ENCODE data around the gene ABCD3.
"Not testable (repeated sequence)": the region's sequence is repeated elsewhere in the genome, so short reads cannot be mapped to it uniquely, and the experiment has no call there.

Gene ABCD3

GRCh38 chr1:94418664-94419655, 771 bp downstream of the ABCD3 start:
- no peaks in the 10 kb centered on the region for H3K36me3 ChIP-seq (ENCODE audit: control insufficient read depth, insufficient read depth, low read length)
- H3K27ac ChIP-seq (ENCODE audit: low read depth, low read length), result peak overlapping the region; percentile 76
- peak overlapping the region; percentile 93 for H3K4me3 ChIP-seq (ENCODE audit: low read length)
- H3K9ac ChIP-seq (ENCODE audit: low read length), result peak overlapping the region; percentile 50
- H3K27me3 ChIP-seq (ENCODE audit: control insufficient read depth, insufficient read depth, low read length), result no peaks in the 10 kb centered on the region
- H3K4me1 ChIP-seq (ENCODE audit: control insufficient read depth, insufficient read depth, low read length), result peaks cover 10% of the 10 kb centered on the region

DNA sequence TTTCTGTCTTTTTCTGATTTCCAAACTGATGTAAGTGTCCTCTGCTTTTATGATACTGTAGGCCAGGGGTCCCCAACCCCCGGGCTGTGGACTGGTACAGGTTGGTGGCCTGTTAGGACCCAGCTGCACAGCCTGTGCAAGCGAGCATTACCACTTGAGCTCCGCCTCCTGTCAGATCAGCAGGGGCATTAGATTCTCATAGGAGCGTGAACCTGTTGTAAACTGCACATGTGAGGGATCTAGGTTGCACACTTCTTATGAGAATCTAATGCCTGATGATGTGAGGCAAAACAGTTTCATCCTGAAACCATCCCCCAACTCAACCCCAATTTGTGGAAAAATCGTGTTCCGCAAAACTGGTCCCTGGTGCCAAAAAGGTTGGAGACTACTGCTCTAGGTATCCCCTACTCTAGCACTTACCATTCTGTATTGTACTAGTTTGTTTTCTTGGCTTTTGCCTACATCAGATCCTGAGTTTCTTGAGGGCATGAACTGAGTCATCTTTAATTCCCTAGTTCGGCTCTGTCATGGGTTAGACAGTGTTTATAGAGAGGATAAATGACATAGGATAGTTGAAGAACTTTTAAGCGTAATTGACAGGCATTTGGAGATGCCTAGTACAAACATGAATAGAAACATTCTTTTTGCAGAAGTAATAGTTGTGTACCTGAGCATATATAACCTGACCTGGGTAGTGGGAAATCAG, 4.1 kb downstream of the ABCD3 start:
- H3K27ac ChIP-seq (ENCODE audit: low read depth, low read length), result no peak overlapping the region

GRCh38 chr1:94425821-94426484, 7.8 kb downstream of the ABCD3 start:
- H3K27ac ChIP-seq (ENCODE audit: low read depth, low read length), result no peak overlapping the region
- no peaks in the 10 kb centered on the region for H3K36me3 ChIP-seq (ENCODE audit: control insufficient read depth, insufficient read depth, low read length)
- no peak overlapping the region for H3K9ac ChIP-seq (ENCODE audit: low read length)
- H3K4me3 ChIP-seq (ENCODE audit: low read length), result no peak overlapping the region
- peaks cover 3% of the 10 kb centered on the region for H3K4me1 ChIP-seq (ENCODE audit: control insufficient read depth, insufficient read depth, low read length)
- no peaks in the 10 kb centered on the region for H3K27me3 ChIP-seq (ENCODE audit: control insufficient read depth, insufficient read depth, low read length)

More for the DNA sequence above, 4.1 kb downstream of the ABCD3 start:
- Histone ChIP-seq H3K4me3 (ENCODE audit: low read length) (no peak overlapping the region), H3K36me3 (ENCODE audit: control insufficient read depth, insufficient read depth, low read length) (no peaks in the 10 kb centered on the region), H3K9ac (ENCODE audit: low read length) (no peak overlapping the region), H3K4me1 (ENCODE audit: control insufficient read depth, insufficient read depth, low read length) (peaks cover 9% of the 10 kb centered on the region), H3K27me3 (ENCODE audit: control insufficient read depth, insufficient read depth, low read length) (no peaks in the 10 kb centered on the region)

- not testable (repeated sequence) for H3K27ac ChIP-seq (ENCODE audit: low read depth, low read length); H3K27me3 ChIP-seq (ENCODE audit: control insufficient read depth, insufficient read depth, low read length); H3K4me3 ChIP-seq (ENCODE audit: low read length); H3K36me3 ChIP-seq (ENCODE audit: control insufficient read depth, insufficient read depth, low read length); H3K4me1 ChIP-seq (ENCODE audit: control insufficient read depth, insufficient read depth, low read length); H3K9ac ChIP-seq (ENCODE audit: low read length)
These were observed 8.3 kb downstream of the ABCD3 start for GRCh38 chr1:94426485-94426870.

GRCh38 chr1:94428441-94428840, 10.3 kb downstream of the ABCD3 start:
- Histone ChIP-seq H3K4me1 (ENCODE audit: control insufficient read depth, insufficient read depth, low read length) (peaks cover 3% of the 10 kb centered on the region), H3K27ac (ENCODE audit: low read depth, low read length) (no peak overlapping the region), H3K9ac (ENCODE audit: low read length) (no peak overlapping the region), H3K36me3 (ENCODE audit: control insufficient read depth, insufficient read depth, low read length) (no peaks in the 10 kb centered on the region), H3K27me3 (ENCODE audit: control insufficient read depth, insufficient read depth, low read length) (no peaks in the 10 kb centered on the region), H3K4me3 (ENCODE audit: low read length) (no peak overlapping the region)

- H3K36me3 ChIP-seq (ENCODE audit: control insufficient read depth, insufficient read depth, low read length), result not testable (repeated sequence)
These were observed 10.8 kb downstream of the ABCD3 start for GRCh38 chr1:94428927-94429528.

DNA sequence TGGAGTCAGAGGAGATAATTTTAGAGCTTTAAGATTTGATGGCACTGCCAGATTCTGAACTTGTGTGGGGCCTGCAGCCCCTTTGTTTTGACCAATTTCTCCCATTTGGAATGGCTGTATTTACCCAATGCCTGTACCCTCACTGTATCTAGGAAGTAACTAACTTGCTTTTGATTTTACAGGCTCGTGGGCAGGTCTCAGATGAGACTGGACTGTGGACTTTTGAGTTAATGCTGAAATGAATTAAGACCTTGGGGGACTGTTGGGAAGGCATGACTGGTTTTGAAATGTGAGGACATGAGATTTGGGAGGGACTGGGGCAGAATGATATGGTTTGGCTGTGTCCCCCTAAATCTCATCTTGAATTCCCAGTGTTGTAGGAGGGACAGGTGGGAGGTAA, 11.9 kb downstream of the ABCD3 start:
- not testable (repeated sequence) for H3K9ac ChIP-seq (ENCODE audit: low read length); H3K27ac ChIP-seq (ENCODE audit: low read depth, low read length); H3K27me3 ChIP-seq (ENCODE audit: control insufficient read depth, insufficient read depth, low read length); H3K36me3 ChIP-seq (ENCODE audit: control insufficient read depth, insufficient read depth, low read length); H3K4me3 ChIP-seq (ENCODE audit: low read length); H3K4me1 ChIP-seq (ENCODE audit: control insufficient read depth, insufficient read depth, low read length)

More at GRCh38 chr1:94428927-94429528, 10.8 kb downstream of the ABCD3 start:
- not testable (repeated sequence) for H3K4me1 ChIP-seq (ENCODE audit: control insufficient read depth, insufficient read depth, low read length); H3K27ac ChIP-seq (ENCODE audit: low read depth, low read length); H3K9ac ChIP-seq (ENCODE audit: low read length); H3K27me3 ChIP-seq (ENCODE audit: control insufficient read depth, insufficient read depth, low read length); H3K4me3 ChIP-seq (ENCODE audit: low read length)

DNA sequence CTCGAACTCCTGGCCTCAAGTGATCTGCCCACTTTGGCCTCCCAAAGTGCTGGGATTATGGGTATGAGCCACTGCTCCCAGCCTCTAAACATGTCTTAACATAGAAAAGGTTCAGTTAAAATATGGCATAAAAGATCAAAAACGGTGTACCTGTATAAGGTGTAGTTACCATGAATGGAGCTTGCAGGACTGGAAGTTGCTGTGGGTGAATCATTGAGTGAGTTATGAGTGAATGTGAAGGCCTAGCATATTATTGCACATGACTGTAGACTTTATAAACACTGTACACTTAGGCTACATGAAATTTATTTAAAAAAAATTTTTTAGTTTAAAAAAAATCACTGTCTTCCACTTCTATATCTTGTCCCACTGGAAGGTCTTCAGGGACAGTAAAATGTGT, 15.7 kb downstream of the ABCD3 start:
- H3K4me3 ChIP-seq (ENCODE audit: low read length), result no peak overlapping the region
- H3K9ac ChIP-seq (ENCODE audit: low read length), result no peak overlapping the region
- H3K36me3 ChIP-seq (ENCODE audit: control insufficient read depth, insufficient read depth, low read length), result no peaks in the 10 kb centered on the region
- peaks cover 3% of the 10 kb centered on the region for H3K4me1 ChIP-seq (ENCODE audit: control insufficient read depth, insufficient read depth, low read length)
- H3K27ac ChIP-seq (ENCODE audit: low read depth, low read length), result no peak overlapping the region
- H3K27me3 ChIP-seq (ENCODE audit: control insufficient read depth, insufficient read depth, low read length), result no peaks in the 10 kb centered on the region

GRCh38 chr1:94434365-94435045, 16.3 kb downstream of the ABCD3 start:
- Histone ChIP-seq H3K36me3 (ENCODE audit: control insufficient read depth, insufficient read depth, low read length) (no peaks in the 10 kb centered on the region), H3K9ac (ENCODE audit: low read length) (no peak overlapping the region), H3K27me3 (ENCODE audit: control insufficient read depth, insufficient read depth, low read length) (no peaks in the 10 kb centered on the region), H3K4me1 (ENCODE audit: control insufficient read depth, insufficient read depth, low read length) (peaks cover 5% of the 10 kb centered on the region), H3K27ac (ENCODE audit: low read depth, low read length) (no peak overlapping the region), H3K4me3 (ENCODE audit: low read length) (no peak overlapping the region)

- Histone ChIP-seq H3K4me1 (ENCODE audit: control insufficient read depth, insufficient read depth, low read length) (peaks cover 5% of the 10 kb centered on the region), H3K27me3 (ENCODE audit: control insufficient read depth, insufficient read depth, low read length) (no peaks in the 10 kb centered on the region), H3K4me3 (ENCODE audit: low read length) (no peak overlapping the region), H3K9ac (ENCODE audit: low read length) (no peak overlapping the region), H3K27ac (ENCODE audit: low read depth, low read length) (no peak overlapping the region), H3K36me3 (ENCODE audit: control insufficient read depth, insufficient read depth, low read length) (no peaks in the 10 kb centered on the region)
These were observed 20.6 kb downstream of the ABCD3 start for GRCh38 chr1:94438692-94439276.

- H3K36me3 ChIP-seq (ENCODE audit: control insufficient read depth, insufficient read depth, low read length), result no peaks in the 10 kb centered on the region
- no peak overlapping the region for H3K9ac ChIP-seq (ENCODE audit: low read length)
- H3K4me1 ChIP-seq (ENCODE audit: control insufficient read depth, insufficient read depth, low read length), result peaks cover 5% of the 10 kb centered on the region
- no peaks in the 10 kb centered on the region for H3K27me3 ChIP-seq (ENCODE audit: control insufficient read depth, insufficient read depth, low read length)
- no peak overlapping the region for H3K27ac ChIP-seq (ENCODE audit: low read depth, low read length)
- H3K4me3 ChIP-seq (ENCODE audit: low read length), result no peak overlapping the region
These were observed 21.9 kb downstream of the ABCD3 start for GRCh38 chr1:94440088-94440487.
